A673 (cell line): Measurements from ENCODE around the gene CIZ1.

Source experiments
- CTCF ChIP-seq: fragments of 300-800, 200-600 bp; sonication (generic); conservative IDR thresholded peaks from 2 replicates; pipeline ENCODE4 v1.5.1; 2017; ENCODE audit warnings: low read depth, mild to moderate bottlenecking, antibody characterized with exemption, low read length, moderate library complexity, mixed read lengths
- EZH2 ChIP-seq: fragments of 200-600 bp; sonication (generic); IDR thresholded peaks from 2 replicates; pipeline ENCODE4 v1.6.1; 2017; ENCODE audit warnings: borderline replicate concordance, low read depth, mild to moderate bottlenecking, mixed read lengths, antibody characterized with exemption, low read length; ENCODE audit not compliant: poor library complexity, severe bottlenecking

GRCh38 chr9:128149001-128149701 lies 42.2 kb downstream of the CIZ1 start, which contains the start of gene LCN2:
- TF ChIP-seq EZH2 (no peak), CTCF (no peak)
